Retinal pigment epithelial cell (primary cell): ENCODE measurements around the gene NOTCH3.
A peak's percentile ranks its signal among the peaks of the same experiment; 100 is the strongest.

ENCODE experiments used
- DNase-seq: peaks from one replicate; pipeline ENCODE4 v3.0.0-alpha.2; 2010; ENCODE audit warnings: low read depth
- H3K4me3 ChIP-seq: 2 replicates; pipeline ENCODE4 v1.5.1; 2011; ENCODE audit warnings: mild to moderate bottlenecking, low read length, control low read depth, moderate library complexity
- CTCF ChIP-seq: conservative IDR thresholded peaks from 2 replicates; pipeline ENCODE4 v1.5.1; 2011; ENCODE audit warnings: low read depth, low read length, control low read depth, inconsistent platforms

The NOTCH3 gene

DNA sequence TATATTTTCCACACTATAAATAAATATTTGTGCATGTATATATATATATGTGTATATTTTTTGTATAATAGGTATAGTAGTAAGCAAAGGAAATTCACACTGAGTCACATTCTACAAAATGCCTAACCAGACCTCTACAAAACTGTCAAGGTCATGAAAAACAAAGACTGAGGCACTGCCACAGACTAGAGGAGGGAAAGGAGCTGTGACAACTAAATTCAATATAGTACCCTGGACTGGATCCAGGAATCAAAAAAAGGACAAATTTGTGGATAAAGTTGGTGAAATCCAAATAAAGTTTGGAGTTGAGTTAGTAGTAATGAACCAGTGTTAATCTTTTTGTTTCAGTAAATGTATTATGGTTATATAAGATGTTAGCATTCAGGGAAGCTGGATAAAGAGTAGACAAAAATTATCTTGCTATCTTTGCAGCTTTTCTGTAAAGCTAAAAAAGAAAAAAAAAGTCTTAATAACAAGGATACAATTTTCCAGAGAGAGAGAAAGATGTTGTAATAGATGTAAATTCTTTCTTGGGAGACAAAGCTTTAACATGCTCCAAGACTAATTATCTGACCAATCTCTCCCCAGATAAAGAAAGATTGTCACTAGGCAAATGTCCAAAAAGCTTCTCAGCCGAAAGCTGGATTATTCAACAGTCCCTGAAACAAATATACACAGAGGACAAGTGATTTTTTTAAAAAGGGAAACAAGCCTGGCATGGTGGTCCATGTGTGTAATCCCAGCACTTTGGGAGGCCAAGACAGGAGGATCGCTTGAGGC, 74.5 kb downstream of the NOTCH3 start:
- H3K4me3 ChIP-seq, result peak overlapping the region; percentile 41
- TF ChIP-seq CTCF, result no peak
- no peak for DNase-seq

DNA sequence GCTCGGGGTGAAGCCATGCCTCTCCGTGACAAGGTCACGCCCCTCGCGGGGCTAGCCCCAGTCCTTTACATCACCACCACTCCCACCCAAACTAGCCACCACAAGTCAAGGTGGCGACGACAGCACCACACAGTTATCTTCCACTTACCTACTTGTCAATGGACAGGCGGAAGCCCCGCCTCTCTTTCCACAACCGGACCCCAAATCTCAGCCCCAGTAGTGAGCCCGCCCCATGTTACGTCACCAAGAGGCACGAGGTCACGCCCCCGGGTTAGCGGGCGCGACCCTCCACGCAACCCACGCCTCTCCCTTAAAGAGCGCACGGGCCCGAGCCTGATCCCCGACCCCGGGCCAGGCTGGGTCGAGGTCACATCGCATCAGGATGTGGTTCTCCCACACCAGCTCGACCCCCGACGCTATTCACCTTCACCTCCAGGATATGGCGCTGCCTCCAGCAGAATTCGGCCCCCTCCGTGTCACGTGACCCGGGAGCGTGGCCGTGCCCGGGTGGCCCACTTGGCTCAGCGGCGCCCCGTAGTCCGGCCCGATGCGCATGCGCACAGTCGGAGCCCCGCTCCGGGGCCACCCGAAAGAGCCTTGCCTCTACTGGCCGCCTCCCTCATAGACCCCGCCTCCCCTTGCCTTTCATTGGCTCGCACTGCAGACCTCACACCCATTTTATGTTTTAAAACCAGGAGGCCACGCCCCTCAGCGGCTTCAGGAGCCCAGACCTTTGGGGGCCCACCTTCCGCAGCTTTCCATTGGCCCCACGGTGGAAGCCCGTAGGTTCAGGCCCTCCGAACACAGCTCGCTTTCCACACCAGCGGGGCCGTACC, 75.3 kb downstream of the NOTCH3 start:
- peak overlapping the region; percentile 81 for H3K4me3 ChIP-seq
- DNase-seq, result peak; percentile 92
- no peak for TF ChIP-seq CTCF

DNA sequence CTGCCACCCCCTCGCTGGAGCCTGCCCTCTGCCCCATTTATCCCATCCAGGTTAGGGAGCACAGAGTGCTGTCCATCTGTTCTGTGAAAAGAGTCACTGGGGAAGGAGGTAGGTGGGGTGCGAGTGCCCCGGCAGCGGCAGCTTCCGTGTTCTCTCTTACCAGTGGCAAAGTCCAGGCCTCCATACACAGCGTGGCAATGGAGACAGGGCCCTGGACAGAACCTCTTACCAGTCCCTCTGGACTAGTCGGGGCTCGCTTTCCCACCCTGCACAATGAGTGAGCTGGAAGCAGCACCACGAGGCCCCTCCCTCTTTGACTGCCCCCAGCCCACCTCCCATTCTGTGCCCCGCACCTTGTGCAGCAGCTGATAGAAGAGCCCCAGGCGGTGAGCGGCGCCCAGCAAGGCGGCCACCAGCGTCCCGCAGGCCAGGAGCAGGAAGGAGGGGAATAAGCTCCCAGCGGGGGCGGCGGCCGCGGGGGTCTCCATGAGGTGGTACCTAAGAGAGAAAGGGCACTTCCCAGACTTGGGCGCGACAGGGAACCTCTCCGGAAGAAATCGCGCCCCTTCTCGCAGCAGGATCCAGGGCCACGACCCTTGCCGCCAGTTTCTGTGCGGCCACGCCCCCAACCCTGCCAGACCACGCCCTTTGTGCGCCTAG, 76.1 kb downstream of the NOTCH3 start:
- no peak for DNase-seq
- no peak for TF ChIP-seq CTCF
- H3K4me3 ChIP-seq, result peak overlapping the region; percentile 81

DNA sequence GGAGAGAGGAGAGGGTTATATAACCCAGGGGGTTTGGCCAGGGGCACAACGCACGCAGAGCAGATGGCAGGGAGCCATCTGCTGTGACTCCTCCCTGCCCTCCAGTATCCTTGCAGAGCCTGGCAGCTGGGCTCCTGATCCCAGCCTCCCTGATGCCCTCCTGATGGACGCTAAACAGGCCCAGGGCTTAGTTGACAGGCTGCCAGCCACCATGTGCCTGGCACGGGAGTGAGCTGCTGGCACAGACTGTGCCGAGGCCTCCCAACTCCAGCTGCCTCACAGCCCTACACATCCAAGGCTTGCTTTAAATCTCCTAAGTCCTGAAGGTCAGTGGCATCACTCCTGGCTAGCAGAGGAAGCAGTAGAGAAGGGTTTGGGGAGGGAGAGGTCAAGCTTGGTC, 76.9 kb downstream of the NOTCH3 start:
- no peak for TF ChIP-seq CTCF
- H3K4me3 ChIP-seq, result peak overlapping the region; percentile 81
- DNase-seq, result peak; percentile 65

DNA sequence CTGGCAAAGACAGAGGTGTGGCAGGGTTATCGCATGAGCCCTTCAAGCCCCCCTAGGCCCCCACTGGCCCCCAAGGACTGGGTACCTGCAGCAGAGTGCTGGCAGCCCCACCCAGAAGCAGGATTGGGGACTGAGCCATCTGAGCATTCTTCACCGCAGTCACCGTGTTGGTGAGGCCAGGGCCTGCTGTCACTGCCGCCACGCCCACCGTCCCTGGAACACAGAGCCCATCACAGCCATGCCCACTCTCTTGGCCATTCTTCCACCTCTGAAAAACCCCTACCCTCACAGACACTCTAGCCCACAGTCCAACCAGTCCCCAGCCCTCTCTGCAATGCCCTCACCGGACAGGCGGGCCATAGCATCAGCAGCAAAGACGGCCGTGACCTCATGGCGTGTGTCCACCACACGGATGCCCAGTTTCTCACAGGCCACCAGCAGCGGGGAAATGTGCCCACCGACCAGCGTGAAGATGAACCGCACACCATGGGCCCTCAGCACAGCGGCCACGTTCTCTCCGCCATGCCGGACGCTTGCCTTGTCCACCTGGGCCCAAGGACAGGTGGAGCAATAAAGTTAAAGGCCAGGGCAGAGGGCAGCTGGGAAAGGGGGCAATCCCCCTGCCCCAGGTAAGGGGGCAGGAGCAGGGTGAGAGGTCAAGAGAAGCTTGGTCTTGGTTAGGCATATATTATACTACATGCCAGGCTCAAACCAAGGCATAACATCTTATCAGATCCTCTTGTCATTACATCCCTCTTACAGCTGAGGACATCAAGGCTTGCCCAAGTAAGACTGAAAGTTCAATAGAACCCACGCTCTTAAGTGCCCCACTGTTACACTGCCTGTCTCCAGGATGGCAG, 77.5 kb downstream of the NOTCH3 start:
- H3K4me3 ChIP-seq, result peak overlapping the region; percentile 81
- TF ChIP-seq CTCF, result no peak
- no peak for DNase-seq

DNA sequence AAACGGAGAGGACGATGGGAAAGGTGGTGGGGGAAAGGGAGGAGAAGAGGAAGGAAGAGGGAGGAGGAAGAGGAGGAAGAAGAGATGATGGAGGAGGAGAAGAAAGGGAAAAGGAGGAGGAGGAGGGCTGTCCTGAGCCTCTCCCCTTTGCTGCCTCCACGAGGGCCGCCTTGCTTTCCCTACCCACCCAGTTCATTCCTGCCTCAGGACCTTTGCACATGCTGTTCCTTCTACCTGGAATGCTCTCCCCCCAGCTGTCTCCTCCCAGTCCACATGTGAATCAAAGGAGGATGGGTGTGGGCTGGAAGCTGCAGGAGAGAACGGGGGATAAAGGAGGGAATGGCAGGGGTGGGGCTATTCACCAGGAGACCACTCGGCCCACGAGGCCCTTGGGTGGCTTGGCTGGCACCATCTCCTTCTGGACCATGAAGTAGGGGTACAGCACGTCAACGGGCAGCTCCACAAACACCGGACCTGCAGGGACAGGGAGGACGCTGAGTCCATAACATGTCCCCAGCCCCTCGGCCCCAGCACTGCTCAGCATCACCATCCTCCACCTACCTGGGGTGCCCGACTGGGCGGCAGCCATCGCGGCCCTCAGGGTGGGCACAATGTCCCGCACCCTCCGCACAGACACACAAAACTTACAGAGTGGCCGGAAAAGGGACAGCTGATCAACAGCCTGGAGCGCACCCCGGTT, 78.3 kb downstream of the NOTCH3 start:
- DNase-seq, result no peak
- no peak for TF ChIP-seq CTCF

More for the DNA sequence above, 78.3 kb downstream of the NOTCH3 start:
- H3K4me3 ChIP-seq, result no peak overlapping the region
